HG03135 (cell line): ENCODE data around the gene ANO7.

Experiments
- ATAC-seq: cut with Tn5 transposase; IDR thresholded peaks from one replicate; pipeline ENCODE4 v1.9.1; 2021; ENCODE audit warnings: mild to moderate bottlenecking, moderate library complexity; ENCODE audit not compliant: unreplicated experiment

Gene ANO7

DNA sequence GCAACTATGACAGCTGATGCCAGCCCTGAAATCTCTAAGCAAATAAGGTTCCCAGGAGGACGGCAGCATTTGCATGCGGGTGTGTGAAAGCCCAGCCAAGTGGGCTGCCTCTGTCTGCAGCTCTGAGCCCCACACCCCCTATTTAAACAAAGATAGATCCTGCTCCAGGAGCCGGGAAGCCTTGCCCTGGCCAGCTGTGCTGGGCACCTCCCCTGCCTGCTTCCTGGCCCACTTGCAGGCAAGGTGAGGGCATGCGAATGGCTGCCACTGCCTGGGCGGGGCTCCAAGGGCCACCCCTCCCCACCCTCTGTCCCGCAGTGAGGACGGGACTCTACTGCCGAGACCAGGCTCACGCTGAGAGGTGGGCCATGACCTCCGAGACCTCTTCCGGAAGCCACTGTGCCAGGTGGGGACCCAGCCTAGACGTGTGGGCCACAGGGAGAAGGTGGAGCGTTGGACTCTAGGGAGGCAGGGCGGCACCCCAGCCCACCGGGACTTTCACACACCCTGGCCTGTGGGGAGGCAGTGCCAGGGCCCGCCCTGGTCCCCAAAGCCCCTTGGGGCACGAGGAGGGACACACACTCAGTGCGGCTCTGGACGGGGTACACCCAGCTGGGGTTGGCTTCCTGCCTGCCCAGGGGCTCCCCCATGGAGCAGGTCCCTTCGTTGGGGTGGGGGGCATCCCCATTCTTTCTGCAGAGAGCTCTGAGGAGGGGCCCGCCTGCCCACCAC is at the start of gene ANO7:
Gene ANO7 (plus strand): TSS at position 317 of the 732 bp plus-strand sequence. CDS start 1,387 bp downstream, outside the sequence.
- no peak for ATAC-seq

DNA sequence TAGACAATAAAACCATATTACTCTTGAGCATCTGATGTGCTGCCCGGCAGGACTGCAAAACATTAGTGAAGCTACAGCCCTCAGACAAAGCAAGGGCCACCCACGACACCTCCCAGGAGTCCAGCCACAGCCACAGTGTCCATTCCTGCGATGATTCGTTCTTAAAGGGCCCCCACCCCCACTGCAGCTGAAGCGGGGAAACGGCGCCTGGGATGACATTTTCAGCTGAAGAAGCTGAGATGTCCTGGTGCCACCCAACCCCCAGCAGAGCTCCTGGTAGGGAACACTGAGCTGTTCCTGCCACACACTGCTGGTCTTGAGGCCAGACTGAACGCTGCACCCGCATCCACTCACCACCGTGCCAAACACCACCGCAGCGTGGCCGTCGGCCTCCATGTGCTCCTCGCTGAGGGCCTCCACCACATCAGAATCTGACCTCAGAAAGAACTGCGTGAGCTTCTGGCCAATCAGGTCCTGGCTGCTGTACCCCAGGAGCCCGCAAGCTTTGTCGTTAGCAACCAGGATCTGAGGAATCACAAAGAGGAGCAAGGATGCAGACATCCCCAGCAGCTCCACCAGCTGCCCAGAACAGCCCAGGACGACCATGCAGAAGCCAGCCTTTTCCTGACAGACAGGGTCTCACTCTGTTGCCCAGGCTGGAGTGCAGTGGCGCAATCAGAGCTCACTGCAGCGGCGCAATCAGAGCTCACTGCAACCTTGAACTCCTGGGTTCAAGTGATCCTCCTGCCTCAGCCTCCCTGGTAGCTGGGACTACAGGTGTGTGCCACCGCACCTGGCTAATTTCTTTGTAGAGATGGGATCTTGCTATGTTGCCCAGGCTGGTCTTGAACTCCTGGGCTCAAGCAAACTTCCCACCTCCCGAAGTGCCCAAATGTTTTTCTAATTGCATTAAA is 48.7 kb upstream of the ANO7 start:
- no peak for ATAC-seq

DNA sequence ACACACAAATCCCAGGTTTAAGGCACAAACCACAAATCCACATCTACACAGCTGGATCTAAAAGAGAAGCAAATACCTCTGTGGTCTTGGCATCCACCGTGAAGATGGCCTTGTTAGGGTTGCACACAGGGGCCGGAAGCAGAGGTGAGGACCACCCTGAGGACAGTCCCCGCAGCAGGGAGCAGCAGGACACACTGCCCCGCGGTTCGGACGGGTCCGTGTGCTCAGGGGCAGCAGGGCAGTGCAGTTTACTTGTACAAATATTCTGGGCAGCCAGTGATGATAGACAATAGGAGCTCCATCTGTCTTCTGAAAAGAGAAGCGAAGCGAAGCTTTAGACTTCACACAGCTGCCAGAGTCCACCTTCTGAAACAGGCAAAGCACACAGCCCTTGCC is 48.0 kb upstream of the ANO7 start:
- ATAC-seq, result no peak

DNA sequence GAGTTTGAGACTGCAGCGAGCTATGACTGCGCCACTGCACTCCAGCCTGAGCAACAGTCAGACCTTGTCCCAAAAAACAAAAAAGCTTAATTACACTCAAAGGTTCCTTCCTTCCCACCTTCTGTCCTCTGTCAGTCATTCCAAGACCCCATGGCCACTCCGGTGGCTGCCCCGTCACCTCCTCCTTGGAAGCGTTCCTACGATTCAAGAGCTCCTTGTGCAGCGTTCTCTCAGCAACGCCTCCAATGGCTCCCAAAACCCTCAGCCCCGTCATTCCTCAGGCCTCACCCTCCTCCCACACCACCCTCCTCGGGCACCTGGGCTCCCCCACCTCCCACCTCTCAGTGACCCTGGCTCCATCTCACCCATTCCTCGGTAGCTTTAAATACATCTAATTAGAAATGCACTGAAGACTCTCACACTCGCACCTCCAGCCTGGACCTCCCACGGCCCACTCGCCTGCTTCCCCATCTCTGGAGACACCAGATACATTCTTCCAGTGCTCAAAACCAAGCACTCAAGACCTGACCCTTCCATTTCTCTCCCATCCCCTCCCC is 47.2 kb upstream of the ANO7 start:
- no peak for ATAC-seq

DNA sequence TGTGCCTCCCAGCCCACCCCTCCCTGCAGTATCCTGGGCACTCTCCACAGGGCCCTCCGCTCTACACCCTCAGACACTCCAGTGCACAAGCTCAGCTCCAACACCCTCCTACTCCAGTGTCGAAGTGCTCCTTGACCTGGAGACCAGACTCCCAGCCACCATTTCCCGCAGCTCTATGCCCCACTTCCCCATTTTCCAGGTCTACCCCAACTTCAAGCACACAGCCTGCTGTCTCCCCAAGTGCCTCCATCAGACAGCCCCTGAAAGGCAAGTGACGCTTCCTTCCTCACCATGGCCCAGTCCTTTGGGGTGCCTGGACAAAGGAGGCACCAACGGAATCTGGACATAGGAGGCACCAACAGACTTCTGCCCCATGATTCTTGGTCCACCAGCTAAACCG is 46.4 kb upstream of the ANO7 start:
- ATAC-seq, result no peak

DNA sequence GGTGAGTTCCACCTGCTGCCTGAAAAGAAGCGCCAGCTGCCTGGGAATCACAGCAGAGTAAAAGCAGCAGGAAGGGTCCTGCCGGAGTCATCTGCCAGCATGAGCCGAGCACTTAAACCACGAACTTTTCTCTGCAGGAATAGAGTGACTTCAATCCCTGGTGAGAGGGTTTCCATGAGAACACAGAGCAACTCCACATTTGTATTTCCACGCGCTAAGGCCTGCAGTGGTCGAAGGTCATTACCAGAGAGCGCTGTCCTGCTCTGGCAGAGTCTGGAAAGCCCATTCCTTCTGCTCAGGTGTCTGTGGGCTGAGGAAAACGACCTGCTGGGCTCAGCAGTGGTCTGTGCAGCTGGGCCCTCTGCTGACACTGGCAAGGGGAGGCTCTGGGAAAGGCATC is 45.9 kb upstream of the ANO7 start:
- no peak for ATAC-seq

DNA sequence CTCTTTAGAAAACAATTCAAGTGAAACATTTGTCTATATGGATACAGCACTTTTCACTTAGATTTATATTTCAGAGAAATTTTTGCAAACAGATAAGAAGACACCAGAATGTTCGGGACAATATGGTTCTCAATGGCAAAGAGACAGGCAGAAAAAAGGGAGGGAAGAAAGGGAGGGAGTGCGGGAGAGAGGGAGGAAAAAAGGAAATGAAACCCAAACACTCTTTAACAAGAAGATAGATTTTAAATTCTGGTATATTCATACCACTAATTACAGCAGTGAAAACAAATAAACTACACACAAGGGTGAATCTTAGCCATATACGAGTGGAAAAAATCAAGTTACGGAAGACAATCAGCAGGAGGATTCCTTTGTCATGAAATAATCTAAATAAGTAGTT is 42.2 kb upstream of the ANO7 start:
- ATAC-seq, result no peak

DNA sequence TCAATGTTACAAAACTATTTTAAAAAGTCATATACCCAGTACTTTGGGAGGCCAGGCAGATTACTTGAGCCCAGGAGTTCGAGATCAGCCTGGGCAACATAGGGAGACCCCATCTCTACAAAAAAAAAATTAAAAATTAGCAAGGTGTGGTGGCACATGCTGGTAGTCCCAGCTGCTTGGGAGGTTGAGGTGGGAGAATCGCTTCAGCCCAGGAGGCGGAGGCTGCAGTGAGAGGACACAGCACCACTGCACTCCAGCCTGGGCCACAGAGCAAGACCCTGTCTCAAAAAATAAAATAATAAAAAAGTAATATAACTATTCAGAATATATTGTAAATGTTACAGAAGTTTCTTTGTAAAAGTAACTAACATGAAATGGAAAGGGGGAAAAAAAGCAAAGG is 41.1 kb upstream of the ANO7 start:
- ATAC-seq, result no peak

- ATAC-seq, result no peak
Measured at GRCh38 chr2:241148239-241148638, 40.2 kb upstream of the ANO7 start.

DNA sequence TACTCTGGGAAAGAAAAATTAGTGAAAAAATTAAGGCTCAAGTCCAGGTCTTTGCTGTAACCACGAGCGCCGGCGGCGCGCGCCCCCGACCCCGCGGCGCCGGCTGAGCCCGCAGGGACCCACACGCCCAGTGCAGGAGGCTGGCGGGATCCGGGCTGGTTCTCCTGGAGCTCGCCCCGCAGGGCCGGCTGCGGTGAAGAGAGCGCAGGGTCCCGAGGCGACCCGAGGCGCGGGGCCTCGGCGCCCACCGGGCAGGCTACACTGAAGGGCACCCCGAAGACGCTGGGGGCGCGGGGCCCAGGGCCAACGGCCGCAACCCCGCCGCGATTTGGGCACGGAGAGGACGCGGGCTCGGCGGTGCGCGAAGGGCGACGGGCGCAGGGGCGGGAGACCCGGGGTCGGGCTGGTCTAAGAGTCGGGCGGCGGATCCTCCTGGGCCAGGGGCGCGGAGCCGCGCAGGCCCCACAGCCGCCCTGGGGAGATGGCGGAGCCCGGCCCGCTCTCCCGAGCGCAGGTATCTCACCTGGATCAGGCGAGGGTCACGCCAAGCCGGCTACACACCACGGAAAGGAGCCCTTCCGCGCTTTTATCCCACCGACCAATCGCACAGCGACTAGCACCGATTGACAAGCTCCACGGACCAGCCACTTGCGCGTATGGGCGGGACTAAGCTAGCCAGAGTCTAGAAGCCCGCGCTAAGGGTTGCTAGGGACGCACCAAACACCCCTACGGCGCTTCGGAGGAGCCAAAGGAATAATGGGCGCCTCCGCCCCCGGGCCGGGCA is 39.4 kb upstream of the ANO7 start, which contains the start of gene PASK:
Gene PASK (minus strand): TSS at position 582 of the 784 bp plus-strand sequence. CDS start 6,440 bp downstream, outside the sequence.
- ATAC-seq, result peak; percentile 71

- ATAC-seq, result no peak
Measured at GRCh38 chr2:241149675-241149924, 38.9 kb upstream of the ANO7 start.

DNA sequence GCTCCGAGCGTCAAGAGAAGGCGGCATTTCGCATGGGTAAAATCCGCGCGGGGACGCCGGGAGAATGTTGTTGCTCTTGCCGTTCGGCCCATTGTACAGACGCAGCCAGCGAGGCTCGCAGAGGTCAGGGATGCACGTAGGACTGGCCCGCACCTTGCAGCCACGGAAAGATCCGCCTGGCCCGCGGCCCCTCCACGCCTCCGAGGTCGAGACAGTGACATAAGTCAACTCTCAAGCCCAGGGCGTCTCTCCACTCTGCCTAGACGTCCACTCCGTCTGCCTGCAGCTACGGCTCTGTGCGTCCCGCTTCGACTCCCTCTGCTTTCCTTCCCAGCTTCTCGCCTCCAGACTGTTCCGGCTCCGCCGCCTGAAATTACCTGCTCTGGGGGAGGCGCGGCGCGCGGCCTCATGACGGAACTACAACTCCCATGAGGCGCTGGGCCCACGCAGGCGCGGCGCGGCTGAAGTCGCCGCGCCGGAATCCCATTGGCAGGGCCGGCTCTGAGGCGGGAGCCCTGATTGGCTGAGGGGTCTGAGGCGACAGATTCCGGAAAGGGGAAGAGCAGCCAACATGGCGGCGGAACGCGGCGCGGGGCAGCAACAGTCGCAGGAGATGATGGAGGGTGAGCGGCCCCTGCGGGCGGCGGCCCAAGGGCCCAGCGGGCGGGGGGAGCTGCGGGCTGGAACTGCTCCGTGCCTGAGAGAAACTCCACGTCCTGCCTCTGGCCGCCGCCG is 38.4 kb upstream of the ANO7 start, which contains the start of gene PPP1R7:
Gene PPP1R7 (plus strand): TSS at position 543 of the 735 bp plus-strand sequence. CDS start 29 bp downstream, at position 572.
- peak; percentile 64 for ATAC-seq

GRCh38 chr2:241150660-241151530 is 37.6 kb upstream of the ANO7 start:
- no peak for ATAC-seq

DNA sequence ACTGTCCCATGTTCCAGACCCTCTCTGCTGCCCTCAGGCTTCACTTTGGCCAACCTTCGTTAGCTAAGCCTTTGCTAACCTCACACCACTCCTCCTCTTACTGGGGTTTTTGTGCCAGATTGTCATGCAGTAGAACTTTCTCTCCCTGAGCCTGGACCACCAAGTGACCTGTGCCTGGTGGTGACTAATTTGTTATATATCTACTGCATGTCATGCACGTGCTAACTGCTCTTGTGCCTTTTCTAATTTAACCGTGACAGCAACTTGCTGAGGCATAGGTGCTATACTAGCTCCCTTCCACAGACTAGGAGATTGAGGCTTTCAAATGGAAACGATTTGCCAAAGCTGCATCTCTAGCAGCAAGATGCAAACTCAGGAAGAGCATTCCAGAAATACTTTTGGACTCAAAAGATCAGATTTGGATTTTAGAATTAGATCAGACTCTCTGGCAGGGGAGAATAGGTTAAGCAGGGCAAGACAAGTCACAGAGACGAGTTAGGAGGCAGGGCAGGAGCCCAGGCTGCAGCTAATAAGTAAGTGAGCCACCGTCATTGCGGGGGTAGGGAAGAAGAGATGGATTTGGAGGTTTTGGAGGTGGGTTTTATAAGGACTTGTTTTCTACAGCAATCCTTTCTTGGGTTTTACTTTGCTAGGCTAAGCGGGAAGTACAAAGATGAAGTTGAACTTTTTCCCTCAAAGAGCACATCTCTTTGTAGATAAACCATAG is 36.4 kb upstream of the ANO7 start:
- ATAC-seq, result no peak

GRCh38 chr2:241153616-241154015 is 34.9 kb upstream of the ANO7 start:
- no peak for ATAC-seq

DNA sequence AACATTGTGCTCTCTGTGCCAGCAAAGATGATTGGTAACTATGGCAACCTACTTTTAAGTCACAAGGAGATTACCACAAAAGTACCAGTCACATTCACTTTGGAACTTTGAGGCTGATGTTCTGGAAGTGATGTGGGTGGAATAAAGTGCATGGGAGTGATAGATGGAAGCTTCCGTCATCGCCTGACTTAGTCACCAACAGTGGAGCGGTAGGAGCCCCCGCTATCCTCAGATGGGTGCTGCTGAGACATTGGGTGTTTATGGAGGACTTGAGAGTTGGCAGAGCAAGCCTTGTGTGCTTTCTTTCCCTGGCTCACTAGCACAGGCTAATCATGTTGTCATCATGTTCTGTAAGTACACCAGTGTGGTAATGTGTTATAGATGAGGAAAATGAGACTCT is 33.6 kb upstream of the ANO7 start:
- no peak for ATAC-seq

DNA sequence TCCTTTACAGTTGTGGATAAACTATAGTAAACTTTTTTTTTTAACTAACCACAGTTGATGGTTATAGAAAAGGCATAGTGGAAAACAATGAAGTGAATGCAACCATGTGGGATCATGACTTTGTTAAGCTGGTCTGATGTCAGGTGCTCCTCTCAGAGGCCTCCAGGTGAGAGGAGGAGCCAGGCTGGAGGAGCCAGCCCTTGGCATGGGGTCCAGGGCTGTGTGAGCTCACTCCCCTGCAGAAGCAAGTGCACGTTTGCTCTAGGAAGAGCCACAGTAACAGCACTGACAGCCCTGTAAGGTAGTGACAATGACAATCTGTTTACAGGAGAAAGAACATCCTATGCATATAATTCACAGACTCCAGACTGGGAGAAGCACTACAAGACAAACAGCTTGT is 32.5 kb upstream of the ANO7 start:
- no peak for ATAC-seq

DNA sequence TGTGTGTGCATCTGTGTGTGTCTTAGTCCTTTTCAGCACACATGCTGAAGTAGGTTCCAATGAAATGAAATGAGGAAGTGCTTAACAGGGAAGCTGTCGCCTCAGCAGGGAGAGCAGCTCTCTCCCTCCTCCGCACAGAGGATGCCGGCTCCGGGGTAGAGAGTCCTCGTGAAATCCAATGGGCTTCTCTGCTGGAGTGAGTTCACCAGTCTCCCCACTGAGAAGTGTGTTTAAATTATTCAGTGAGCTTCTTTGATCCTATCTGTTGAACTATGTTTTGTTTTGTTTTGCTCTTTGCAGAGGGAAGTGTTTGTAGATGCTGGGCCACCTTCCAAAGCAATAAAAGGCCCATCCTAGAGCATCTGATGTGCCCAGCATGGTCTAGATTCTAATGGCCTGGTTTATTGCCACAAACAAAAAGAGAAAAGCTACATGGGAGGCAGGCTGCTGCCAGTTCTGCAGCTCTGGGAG is 31.5 kb upstream of the ANO7 start:
- no peak for ATAC-seq
